Hematopoietic multipotent progenitor cell treated with erythropoietin and hydrocortisone succinate and interleukin-3 and kit ligand, for 15 days (in vitro differentiated cells): ENCODE results near the gene HS1BP3.

Experiments
- DNase-seq: peaks from one replicate; pipeline ENCODE4 v3.0.0-alpha.2; 2015; ENCODE audit warnings: low spot score

HS1BP3 gene

GRCh38 chr2:20599001-20599600, 51.8 kb downstream of the HS1BP3 start:
- no peak for DNase-seq

DNA sequence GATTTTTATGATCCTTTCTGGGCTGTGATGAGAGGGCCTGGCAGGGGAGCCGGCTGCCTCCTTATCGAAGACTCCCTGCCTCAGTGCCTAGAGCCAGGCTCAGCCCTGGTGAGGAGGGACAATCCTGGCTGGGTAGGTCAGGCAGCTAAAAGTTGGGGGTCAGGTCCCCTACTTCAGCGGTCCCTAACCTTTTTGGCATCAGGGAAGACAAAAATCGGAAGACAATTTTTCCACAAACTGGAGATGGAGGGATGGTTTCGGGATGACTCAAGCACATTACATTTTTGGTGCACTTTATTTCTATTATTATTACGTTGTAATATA, 53.1 kb downstream of the HS1BP3 start:
- no peak for DNase-seq

- DNase-seq: no peak
These were observed 53.7 kb downstream of the HS1BP3 start for GRCh38 chr2:20596973-20597859.

DNA sequence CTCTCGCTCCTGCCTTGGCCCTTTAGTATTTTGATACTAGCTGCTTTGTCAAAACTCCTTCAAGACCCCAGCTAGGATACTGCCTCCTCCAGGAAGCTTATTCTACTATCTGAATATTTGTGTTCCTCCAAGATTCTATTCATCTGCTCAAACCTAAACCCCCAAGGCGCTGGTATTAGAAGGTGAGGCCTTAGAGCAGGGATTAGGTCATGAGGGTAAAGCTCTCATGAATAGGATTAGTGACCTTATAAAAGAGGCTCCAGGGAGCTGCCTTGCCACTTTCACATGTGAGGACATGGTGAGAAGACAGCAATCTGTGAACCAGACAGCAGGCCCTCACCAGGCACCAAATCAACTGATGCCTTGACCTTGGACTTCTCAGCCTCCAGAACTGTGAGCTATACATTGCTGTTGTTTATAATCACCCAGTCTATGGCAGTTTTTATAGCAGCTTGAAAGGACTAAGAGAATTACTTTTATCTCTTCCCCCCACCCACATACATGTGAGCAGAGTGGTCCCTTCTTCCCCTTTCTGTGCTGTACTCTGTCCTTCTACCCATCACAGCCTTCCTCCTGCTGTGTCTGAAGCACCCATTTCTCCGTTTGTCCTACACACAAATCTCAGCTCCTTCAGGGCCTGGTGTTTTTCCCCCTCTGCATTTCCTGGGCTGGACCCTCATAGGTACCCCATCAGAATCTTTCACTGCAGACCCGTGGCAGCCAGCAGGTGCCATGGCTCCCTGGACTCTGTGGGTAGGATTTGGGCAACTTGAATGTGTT, 54.5 kb downstream of the HS1BP3 start:
- DNase-seq: no peak

- DNase-seq: no peak
These were observed 55.3 kb downstream of the HS1BP3 start for GRCh38 chr2:20595439-20596192.

DNA sequence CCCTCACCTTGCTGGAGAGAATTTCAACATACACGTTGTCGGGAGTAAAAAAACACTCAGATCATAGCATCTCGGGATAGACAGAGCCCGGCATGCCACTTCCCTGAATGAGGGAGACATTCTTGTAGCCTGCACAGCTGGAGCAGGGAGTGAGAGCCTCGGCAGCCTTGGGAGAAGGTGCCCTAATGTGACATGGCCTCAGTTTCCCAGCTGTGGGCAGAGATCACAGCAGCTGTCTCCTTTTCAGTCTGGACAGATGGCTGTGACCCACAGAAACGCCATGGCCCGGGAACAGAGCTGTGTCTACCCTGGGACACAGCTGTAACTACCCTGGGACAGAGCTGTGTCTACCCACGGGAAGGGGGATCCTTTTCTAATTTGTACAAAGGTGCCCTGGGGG, 55.9 kb downstream of the HS1BP3 start:
- no peak for DNase-seq

DNA sequence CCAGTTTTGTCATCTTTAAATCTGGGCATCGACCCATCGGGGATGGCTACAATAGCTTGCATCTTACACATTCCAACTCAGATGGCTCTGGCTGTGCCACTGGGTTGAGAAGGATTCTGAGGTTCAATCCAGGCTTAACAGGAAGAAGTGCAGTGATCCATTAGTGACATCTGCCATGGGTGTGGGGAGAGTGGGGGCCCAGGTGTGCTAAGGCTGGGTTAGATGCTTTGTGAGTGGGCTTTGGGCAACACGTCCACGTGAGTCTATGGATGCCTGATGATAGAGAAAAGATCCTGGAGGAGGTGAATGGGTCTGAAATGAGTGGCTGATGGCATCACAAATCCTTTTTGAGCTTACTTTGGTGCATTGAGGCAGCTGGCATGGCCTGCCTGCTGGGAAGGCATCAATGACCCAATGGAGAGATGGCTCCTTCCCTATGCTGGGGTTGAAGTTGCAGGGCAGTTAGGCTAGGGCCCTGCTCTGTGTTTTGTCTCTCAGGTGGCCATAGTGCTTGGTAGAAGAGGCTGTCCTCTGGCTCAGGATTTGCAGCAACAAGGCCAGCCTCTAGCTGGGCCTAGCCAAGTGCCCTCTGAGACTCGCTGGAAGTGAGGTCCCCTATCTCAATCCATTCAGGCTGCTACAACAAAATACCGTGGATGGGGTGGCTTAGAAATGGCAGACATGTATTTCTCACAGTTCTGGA, 56.7 kb downstream of the HS1BP3 start:
- no peak for DNase-seq

DNA sequence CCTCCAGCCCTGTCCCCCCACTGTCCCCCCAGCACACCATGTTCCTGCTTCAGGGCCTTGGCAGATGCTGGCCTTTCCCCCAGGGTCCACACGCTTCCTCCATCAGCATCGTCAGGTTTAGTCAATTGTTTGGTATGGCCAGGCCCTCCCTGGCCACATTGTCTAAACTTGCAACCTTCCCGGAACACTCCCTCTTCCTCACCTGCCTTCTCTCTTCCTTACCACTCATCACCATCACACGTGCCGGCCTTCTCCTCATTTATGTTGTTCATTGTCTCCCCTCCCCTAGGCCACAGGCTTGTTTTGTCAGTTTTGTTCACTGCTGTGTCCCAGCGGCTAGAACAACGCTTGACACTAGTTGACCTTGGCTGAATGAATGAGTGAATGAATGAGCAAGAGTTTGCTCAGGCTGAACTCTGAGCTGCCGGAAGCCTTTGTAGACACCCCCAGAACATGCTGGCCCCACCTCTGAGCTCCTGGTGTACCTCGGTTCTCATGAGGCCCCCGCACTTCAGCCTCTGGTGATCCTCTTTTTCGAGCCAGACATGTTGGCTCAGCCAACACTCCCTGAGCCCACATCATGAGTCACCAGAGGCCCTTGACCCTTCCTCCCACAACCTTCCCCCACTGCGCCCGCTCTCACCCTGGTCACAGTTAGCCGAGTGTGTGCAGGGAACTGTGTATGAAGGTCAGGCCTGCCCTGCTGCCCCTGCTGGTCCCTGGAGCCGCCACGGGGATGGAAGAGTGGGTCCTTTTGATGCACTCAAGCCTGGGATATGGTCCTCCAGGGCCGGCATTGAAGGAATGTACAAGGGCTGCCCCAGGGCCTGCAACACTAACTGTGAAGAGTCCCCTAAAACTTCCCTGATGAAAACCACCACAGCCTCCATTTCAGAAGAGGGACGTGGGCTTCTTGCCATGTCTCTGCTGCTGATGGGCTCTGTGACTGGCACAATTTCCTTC, 57.5 kb downstream of the HS1BP3 start:
- DNase-seq: no peak

DNA sequence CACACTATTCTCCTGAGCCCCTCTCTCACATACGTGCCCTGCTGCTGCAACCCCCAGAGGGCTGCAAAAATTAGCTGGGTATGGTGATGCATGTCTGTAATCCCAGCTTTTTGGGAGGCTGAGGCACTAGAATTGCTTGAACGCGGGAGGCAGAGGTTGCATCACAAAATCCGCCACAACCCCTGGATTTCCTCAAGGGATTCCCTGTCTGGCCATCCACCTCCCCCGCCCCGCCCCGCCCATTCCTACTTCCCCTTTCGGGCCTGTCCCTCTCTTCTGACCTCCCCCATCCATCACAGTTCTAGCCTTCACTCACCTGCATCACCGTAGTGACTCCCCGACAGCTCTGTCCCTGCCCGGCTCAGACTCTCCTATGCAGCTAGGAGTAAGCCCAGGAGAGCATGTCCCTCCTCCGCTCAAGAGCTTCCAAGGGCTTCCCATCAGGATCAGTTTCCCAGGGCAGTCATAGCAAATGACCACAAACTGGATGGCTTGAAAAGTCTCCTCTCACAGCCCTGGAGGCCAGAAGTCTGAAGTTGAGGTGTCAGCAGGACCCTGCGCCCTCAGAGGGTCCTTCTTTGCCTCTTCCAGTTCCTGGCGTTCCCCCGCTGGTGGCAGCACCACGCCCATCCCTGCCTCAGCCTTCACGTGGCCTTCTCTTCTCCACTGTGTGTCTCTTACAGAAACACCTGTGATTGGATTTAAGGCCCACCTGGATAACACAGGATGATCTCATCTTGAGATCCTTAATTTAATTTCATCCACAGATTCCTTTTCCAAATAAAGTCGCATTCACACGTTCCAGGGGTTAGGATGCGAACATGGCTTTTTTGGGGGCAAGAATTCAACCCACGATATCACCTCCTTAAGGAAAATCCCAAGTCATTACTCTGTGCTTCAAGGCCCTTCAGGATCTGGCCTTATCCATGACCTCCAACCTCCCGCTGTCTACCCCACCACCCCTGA, 58.5 kb downstream of the HS1BP3 start:
- DNase-seq: no peak

DNA sequence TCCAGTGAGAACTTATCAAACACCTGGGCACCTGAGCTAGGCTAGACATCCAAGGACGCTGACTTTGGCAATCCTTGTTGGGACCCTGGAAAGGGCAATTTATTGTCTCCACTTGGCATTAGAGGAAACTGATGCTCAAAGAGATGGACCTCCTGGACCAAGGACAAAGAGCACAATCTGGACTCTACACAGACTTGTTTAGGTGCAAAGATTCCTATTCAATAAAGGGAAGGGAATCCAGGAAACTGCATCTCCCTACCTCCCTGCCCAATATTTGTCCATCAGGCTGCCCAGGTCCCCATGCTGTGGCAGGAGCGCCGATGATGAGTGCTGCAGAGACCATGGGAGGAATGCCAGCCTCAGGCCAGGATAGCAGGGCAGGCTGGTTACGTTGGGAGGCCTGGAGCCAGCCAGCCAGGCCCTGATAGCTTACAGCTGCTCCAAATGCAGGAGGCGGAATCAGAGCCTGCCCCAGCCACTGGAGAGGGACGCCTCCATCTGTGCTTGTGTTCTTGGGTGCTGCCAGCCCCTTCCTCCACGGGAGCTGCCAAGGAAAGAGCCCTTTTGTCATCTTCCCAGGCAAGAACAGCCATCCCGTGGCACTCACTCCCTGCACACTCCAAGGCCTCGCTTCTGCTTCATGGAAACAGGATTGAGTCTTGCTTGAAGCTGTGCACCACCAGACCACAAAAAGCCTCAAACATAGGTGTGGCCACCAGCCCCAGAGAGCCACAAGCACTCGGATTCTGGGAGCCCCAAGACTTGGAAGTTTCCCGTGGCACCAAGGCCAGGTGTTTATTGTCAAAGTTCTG, 60.0 kb downstream of the HS1BP3 start:
- DNase-seq: no peak

DNA sequence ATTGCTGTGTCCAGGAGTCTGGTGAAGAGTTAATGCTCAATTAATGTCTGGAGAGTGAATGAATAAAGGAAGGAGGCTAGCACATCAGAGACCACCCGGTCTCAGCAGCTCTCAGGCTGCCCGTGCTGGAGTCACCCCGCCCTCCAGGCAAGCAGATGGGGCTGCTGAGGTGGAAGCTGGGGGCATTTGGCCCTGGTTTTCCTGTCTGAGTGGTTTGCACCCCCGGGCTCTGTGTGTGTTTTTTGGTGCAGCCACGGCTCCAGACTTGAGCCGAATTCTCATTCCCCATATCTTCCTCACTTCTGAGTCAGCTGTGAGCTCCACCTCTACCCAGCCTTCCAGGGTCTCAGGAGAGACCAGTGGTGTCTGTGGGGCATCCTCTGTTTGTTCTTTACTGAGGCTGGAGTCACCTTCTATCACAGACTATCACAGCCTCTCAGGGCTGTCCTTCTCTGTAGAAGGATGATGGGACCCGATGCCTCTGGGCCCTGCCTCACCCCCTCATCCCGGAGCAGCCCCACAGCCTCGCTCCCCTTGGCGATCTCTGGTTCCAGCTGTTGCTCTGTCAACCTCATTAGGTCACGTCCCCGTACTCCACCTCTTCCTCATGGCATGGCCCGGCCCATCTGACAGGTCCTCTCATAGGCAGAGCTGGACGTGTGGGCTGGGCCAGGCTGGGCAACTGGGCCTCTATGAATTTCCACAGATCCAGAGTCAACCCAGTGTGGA, 60.8 kb downstream of the HS1BP3 start:
- DNase-seq: no peak

- DNase-seq: no peak
These were observed 61.7 kb downstream of the HS1BP3 start for GRCh38 chr2:20588918-20589871.

DNA sequence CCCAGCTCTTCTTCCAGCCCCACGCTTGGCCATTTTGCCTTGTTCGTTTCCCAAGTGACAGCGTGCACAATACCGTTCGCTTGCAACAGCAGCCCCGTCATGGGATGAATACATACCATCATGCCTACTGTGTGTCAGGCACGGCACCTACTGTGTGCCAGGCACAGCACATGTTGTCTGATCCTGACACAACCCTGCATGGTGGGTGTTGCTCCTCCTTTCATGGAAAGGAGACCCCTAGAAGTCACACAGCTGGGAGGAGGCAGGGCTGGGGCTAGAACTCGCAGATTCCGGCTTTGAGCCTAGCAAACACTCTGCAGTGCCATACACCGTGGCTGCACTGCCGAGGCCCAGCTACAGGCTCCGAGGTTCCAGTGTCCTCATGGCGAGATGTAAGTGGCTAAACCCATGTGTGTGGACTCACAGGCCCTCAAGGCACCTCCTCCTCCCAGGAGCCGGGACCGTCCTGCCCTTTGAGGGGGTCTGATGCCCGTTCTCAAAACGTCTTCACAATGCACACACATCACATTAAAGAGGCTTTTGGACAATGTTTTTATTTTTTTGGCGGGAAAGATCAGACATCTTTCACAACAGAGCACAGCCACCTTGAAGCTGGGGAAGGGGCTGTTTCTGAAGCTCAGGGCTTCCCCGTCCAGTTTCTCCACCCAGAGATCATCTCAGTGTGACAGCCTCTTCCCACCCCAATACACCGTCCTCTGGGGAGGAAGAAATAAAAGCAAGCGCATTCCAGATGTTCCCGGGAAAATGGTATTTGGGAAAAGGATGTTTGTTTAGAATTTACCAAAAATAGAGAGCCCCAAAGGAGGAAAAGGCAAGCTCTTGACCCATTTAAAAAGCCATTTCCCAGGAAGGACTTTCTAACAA, 64.9 kb downstream of the HS1BP3 start:
- DNase-seq: no peak

DNA sequence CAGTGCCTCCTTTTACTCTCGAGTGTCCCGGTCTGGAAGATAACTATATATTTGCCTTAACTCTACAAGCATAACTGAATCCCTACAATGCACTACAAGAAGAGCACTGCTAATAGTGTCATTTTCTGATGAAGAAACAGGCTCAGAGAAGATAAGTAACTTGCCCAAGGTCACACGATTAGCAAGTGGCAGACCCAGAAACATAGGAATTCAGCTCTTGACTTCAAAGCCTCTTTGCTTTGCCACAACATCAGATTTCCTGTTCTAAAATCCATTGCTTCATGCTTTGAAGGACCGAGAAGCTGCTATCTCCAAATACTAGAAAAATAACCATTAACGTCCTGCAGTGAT, 65.6 kb downstream of the HS1BP3 start:
- no peak for DNase-seq
